Mesothelial cell of epicardium (in vitro differentiated cells): ENCODE measurements around the gene PROKR1. TPM values are rescaled to one million over a fixed set of nuclear protein-coding genes. Genes with fewer than 3 reads are reported as not detected.

ENCODE experiments used
- DNase-seq, 2 experiments: peaks; one replicate each; pipeline ENCODE4 v3.0.0; 2021; ENCODE audit warnings: low spot score in 2 of 2; ENCODE audit not compliant: unreplicated experiment in 2 of 2
- H3K27ac Mint-ChIP-seq: 2 replicates; pipeline ENCODE4 v1.8.0; 2021; ENCODE audit warnings: mixed read lengths
- H3K27me3 Mint-ChIP-seq: 2 replicates; pipeline ENCODE4 v1.8.0; 2021; ENCODE audit warnings: low read depth, mixed read lengths
- H3K36me3 Mint-ChIP-seq: 2 replicates; pipeline ENCODE4 v1.8.0; 2021; ENCODE audit warnings: mixed read lengths
- H3K4me1 Mint-ChIP-seq: 2 replicates; pipeline ENCODE4 v1.8.0; 2021; ENCODE audit warnings: mixed read lengths
- H3K4me3 Mint-ChIP-seq: 2 replicates; pipeline ENCODE4 v1.8.0; 2021; ENCODE audit warnings: mild to moderate bottlenecking, moderate library complexity, mixed read lengths
- H3K9me3 Mint-ChIP-seq: 2 replicates; pipeline ENCODE4 v1.8.0; 2021; ENCODE audit warnings: mixed read lengths
- total RNA-seq: library from RNA; stranded (reverse); gene quantifications from 3 replicates; pipeline ENCODE4 v1.2.1, GENCODE V29; 2021
- TF ChIP-seq, protein P1 (sequence below): fragments of 200-600 bp; sonication (generic); IDR thresholded peaks from one replicate; pipeline ENCODE4 v1.5.0; 2021; ENCODE audit warnings: antibody characterized with exemption; ENCODE audit not compliant: unreplicated experiment

PROKR1 gene
- total RNA-seq, 1 donor from 2014 or later: 0.09 TPM

DNA sequence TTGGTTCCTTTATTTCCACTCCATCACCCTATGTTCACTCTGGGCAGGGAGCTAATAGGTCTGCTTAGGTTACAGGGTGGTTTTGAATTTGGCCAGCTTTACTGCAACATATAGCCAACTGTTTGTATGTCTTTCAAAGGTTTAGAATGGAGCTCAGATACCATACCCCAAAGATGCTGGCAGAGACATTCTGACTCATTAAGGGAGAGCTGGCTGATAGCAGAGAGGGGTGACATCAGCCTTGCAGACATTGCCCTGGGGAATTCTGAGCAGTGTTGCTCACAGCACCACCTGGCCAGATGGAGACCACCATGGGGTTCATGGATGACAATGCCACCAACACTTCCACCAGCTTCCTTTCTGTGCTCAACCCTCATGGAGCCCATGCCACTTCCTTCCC is 2.1 kb downstream of the PROKR1 start:
- Mint-ChIP-seq H3K27me3 (peaks cover 86% of the 10 kb centered on the region), H3K9me3 (peaks cover 16% of the 10 kb centered on the region), H3K36me3 (peaks cover 2% of the 10 kb centered on the region), H3K27ac (no peak overlapping the region), H3K4me1 (peaks cover 2% of the 10 kb centered on the region), H3K4me3 (no peak overlapping the region)
- TF ChIP-seq, protein P1, sequence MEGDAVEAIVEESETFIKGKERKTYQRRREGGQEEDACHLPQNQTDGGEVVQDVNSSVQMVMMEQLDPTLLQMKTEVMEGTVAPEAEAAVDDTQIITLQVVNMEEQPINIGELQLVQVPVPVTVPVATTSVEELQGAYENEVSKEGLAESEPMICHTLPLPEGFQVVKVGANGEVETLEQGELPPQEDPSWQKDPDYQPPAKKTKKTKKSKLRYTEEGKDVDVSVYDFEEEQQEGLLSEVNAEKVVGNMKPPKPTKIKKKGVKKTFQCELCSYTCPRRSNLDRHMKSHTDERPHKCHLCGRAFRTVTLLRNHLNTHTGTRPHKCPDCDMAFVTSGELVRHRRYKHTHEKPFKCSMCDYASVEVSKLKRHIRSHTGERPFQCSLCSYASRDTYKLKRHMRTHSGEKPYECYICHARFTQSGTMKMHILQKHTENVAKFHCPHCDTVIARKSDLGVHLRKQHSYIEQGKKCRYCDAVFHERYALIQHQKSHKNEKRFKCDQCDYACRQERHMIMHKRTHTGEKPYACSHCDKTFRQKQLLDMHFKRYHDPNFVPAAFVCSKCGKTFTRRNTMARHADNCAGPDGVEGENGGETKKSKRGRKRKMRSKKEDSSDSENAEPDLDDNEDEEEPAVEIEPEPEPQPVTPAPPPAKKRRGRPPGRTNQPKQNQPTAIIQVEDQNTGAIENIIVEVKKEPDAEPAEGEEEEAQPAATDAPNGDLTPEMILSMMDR: no peak
- DNase-seq: no peak

DNA sequence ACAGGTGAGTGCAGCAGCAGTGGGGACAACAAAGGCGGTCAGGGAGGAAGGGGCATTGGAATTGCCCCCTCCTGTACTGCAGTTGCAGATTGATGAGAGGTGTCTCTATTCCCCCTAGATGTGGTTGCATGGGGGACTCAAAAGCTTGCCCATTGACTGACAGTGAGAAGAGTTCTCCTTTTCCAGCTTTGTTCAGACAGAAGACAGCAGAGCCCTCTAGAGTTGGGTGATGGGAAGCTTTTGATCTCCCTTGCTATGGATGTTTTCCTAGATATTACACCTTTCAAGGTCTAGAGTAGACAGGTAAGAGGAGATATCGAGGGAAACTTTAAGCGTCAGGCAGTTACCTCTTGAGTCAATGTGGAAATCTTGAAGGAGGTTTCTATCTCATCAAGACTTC is 2.9 kb downstream of the PROKR1 start:
- Mint-ChIP-seq H3K9me3 (peaks cover 8% of the 10 kb centered on the region), H3K27me3 (peaks cover 84% of the 10 kb centered on the region), H3K4me1 (peaks cover 2% of the 10 kb centered on the region), H3K4me3 (no peak overlapping the region), H3K27ac (no peak overlapping the region), H3K36me3 (peaks cover 2% of the 10 kb centered on the region)
- TF ChIP-seq, protein P1: no peak
- no peak for DNase-seq

DNA sequence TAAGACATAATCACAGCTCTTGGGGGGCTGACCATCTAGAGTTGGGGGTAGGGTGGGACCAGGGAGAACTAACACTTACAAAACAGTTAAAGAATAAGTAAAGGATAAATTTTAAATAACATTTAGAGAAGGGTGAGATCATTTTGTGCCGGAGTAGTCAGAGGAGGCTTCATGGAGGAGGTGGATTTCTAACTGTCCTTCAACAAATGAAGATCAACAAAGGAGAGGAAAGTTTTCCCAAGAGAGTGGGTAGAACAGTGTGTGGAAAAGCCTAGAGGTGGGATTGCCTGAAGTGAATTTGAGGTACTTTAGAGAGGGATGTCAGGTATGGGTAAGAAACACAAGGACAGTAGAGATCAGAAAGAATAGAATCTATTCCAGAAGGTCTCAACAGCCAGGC is 7.3 kb downstream of the PROKR1 start:
- TF ChIP-seq, protein P1: no peak
- Mint-ChIP-seq H3K36me3 (no peaks in the 10 kb centered on the region), H3K27ac (no peak overlapping the region), H3K4me3 (no peak overlapping the region), H3K4me1 (peaks cover 6% of the 10 kb centered on the region), H3K9me3 (no peaks in the 10 kb centered on the region), H3K27me3 (peaks cover 88% of the 10 kb centered on the region)
- no peak for DNase-seq

DNA sequence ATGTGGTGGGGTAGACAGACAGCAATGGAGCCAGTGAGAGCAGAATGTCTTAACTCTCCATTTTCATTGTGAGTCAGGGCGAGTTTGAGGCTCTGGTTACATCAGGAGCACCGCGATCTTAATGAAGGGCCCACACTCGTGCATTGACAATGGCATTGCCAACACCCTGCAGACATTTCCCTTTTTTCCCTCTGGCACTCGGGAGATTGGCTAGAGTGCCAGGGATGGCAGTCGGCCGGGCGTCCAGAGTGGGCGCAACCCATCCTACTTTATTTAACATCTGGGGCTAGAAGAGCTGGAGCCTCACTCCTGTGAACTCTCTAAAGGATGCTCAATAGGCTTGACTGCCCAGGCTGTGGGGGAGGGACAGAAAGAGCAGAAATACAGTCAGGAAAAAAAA is 9.7 kb downstream of the PROKR1 start:
- no peaks in the 10 kb centered on the region for H3K36me3 Mint-ChIP-seq
- H3K27ac Mint-ChIP-seq: no peak overlapping the region
- H3K9me3 Mint-ChIP-seq: no peaks in the 10 kb centered on the region
- TF ChIP-seq, protein P1: no peak
- H3K27me3 Mint-ChIP-seq: peaks cover 84% of the 10 kb centered on the region
- H3K4me1 Mint-ChIP-seq: peaks cover 6% of the 10 kb centered on the region
- H3K4me3 Mint-ChIP-seq: no peak overlapping the region
- DNase-seq: no peak

DNA sequence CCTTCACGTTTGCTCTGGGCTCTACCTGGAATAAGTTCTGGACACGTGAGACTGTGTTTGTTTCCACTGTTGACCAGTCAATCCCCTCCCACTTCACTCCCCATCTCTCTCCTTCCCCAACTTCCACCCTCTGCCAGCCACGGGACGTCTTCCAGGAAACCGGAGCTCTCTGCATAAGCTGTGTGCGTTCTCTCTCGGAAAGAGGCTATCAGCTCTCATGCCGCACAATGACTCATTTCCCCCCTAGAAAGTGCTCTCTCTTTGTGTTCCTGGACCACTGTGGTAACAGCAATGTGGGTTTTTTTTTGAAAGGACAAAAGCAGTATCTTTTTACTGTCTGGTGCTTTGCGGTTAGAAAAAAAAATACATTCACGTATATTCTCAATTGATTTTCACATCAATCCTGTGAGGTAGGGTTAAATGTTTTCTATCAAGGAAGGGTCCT is 10.2 kb downstream of the PROKR1 start:
- Mint-ChIP-seq H3K36me3 (no peaks in the 10 kb centered on the region), H3K9me3 (no peaks in the 10 kb centered on the region), H3K27ac (no peak overlapping the region), H3K4me3 (no peak overlapping the region), H3K27me3 (peaks cover 84% of the 10 kb centered on the region), H3K4me1 (peaks cover 6% of the 10 kb centered on the region)
- no peak for DNase-seq
- TF ChIP-seq, protein P1: no peak

DNA sequence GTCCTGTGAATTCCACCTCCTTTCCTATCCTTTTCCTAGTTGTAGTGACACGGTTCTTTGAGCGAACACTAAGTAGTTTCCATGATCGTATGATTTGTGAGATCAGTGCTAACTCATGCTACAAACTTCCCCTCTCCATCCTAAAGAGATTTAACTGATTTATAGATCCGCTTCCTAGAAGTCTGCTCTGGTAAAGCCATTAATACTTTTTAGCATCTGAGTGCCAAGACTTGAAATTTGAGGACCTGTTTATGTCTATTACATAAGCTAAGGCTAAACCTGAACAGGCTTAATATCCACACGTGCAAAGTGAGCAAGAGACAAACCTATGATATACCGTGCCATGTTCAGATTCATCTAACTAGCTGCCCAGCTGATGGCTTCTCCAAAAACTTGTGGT is 14.9 kb downstream of the PROKR1 start:
- Mint-ChIP-seq H3K27ac (no peak overlapping the region), H3K4me1 (peaks cover 6% of the 10 kb centered on the region), H3K27me3 (peaks cover 59% of the 10 kb centered on the region), H3K4me3 (no peak overlapping the region), H3K9me3 (no peaks in the 10 kb centered on the region), H3K36me3 (no peaks in the 10 kb centered on the region)
- TF ChIP-seq, protein P1: no peak
- DNase-seq: no peak
